KMS-11 (cell line): ENCODE results near the gene FBXO28.

ENCODE experiments used
- H2AFZ ChIP-seq: fragments of 200-600 bp; sonication (generic); 2 replicates; pipeline ENCODE4 v1.6.1; 2016; ENCODE audit warnings: antibody characterized with exemption, mixed run types, low read depth
- H3K27ac ChIP-seq: fragments of 200-600 bp; sonication (generic); 2 replicates; pipeline ENCODE4 v1.6.1; 2016; ENCODE audit warnings: mild to moderate bottlenecking, mixed run types
- H3K27me3 ChIP-seq: fragments of 200-600 bp; sonication (generic); 2 replicates; pipeline ENCODE4 v1.6.1; 2017; ENCODE audit warnings: mild to moderate bottlenecking, low read depth, mixed run types, moderate library complexity; ENCODE audit not compliant: insufficient read depth
- H3K36me3 ChIP-seq: fragments of 200-600 bp; sonication (generic); 2 replicates; pipeline ENCODE4 v1.6.1; 2017; ENCODE audit warnings: mild to moderate bottlenecking, mixed run types; ENCODE audit not compliant: insufficient read depth
- H3K4me1 ChIP-seq: fragments of 200-600 bp; sonication (generic); 2 replicates; pipeline ENCODE4 v1.6.1; 2016; ENCODE audit warnings: mild to moderate bottlenecking, low read depth, mixed run types; ENCODE audit not compliant: poor library complexity, severe bottlenecking
- H3K4me2 ChIP-seq: fragments of 200-600 bp; sonication (generic); 2 replicates; pipeline ENCODE4 v1.7.0; 2016; ENCODE audit warnings: mild to moderate bottlenecking, mixed run types
- H3K4me3 ChIP-seq: fragments of 200-600 bp; sonication (generic); IDR thresholded peaks from 2 replicates; pipeline ENCODE4 v1.6.1; 2017; ENCODE audit warnings: low read depth, low read length, mixed read lengths; ENCODE audit not compliant: insufficient read depth
- H3K79me2 ChIP-seq: fragments of 200-600 bp; sonication (generic); 2 replicates; pipeline ENCODE4 v1.6.1; 2016; ENCODE audit warnings: low read depth, mixed run types; ENCODE audit not compliant: insufficient read depth
- H3K9ac ChIP-seq: fragments of 200-600 bp; sonication (generic); 2 replicates; pipeline ENCODE4 v1.6.1; 2016; ENCODE audit warnings: mild to moderate bottlenecking, mixed run types
- H4K20me1 ChIP-seq: fragments of 200-600 bp; sonication (generic); 2 replicates; pipeline ENCODE4 v1.6.1; 2016; ENCODE audit warnings: mild to moderate bottlenecking, mixed run types; ENCODE audit not compliant: insufficient read depth
- CTCF ChIP-seq: fragments of 200-600 bp; sonication (generic); conservative IDR thresholded peaks from 2 replicates; pipeline ENCODE4 v1.6.1; 2017; ENCODE audit warnings: low read depth, mild to moderate bottlenecking, antibody characterized with exemption, low read length, moderate library complexity, mixed read lengths

FBXO28 gene

GRCh38 chr1:224113918-224114786, at the start of gene FBXO28:
Gene FBXO28 (plus strand): TSS chr1:224114111. CDS start chr1:224114130, 19 bp downstream.
- H3K4me3 ChIP-seq = peak within 1 kb of the TSS; percentile 98
- peaks cover 50% of the 10 kb centered on the region for H3K79me2 ChIP-seq
- peak within 1 kb of the TSS; percentile 79 for H3K4me2 ChIP-seq
- peaks cover 6% of the 10 kb centered on the region; the same call in 1 of the 2 replicates for H4K20me1 ChIP-seq
- H3K9ac ChIP-seq = peak within 1 kb of the TSS; percentile 91
- peaks cover 25% of the 10 kb centered on the region for H3K4me1 ChIP-seq
- H3K27ac ChIP-seq = peak within 1 kb of the TSS; percentile 71
- H2AFZ ChIP-seq = peak within 1 kb of the TSS; percentile 84
- no peak for TF ChIP-seq CTCF
- H3K27me3 ChIP-seq = no peaks in the 10 kb centered on the region
- H3K36me3 ChIP-seq = no peaks in the 10 kb centered on the region

- Histone ChIP-seq H3K36me3 (no peaks in the 10 kb centered on the region), H4K20me1 (no peaks in the 10 kb centered on the region), H3K4me2 (no peak overlapping the region), H3K27me3 (no peaks in the 10 kb centered on the region), H2AFZ (no peak overlapping the region), H3K27ac (no peak overlapping the region), H3K9ac (no peak overlapping the region), H3K4me1 (peaks cover 10% of the 10 kb centered on the region), H3K79me2 (no peaks in the 10 kb centered on the region), H3K4me3 (no peak overlapping the region)
- no peak for TF ChIP-seq CTCF
Observed at GRCh38 chr1:224064150-224064549, 49.8 kb upstream of the FBXO28 start.

GRCh38 chr1:224065455-224065854, 48.5 kb upstream of the FBXO28 start:
- no peaks in the 10 kb centered on the region for H3K36me3 ChIP-seq
- H3K4me1 ChIP-seq = peaks cover 10% of the 10 kb centered on the region
- no peaks in the 10 kb centered on the region for H3K79me2 ChIP-seq
- H2AFZ ChIP-seq = no peak overlapping the region
- no peak overlapping the region for H3K4me2 ChIP-seq
- no peaks in the 10 kb centered on the region for H4K20me1 ChIP-seq
- H3K27ac ChIP-seq = no peak overlapping the region
- no peak for TF ChIP-seq CTCF
- no peak overlapping the region for H3K9ac ChIP-seq
- H3K27me3 ChIP-seq = no peaks in the 10 kb centered on the region
- no peak overlapping the region for H3K4me3 ChIP-seq

GRCh38 chr1:224067207-224067606, 46.7 kb upstream of the FBXO28 start:
- H3K9ac ChIP-seq = no peak overlapping the region
- TF ChIP-seq CTCF = no peak
- H2AFZ ChIP-seq = no peak overlapping the region
- H3K36me3 ChIP-seq = no peaks in the 10 kb centered on the region
- no peak overlapping the region for H3K4me2 ChIP-seq
- H3K27ac ChIP-seq = no peak overlapping the region
- H3K4me1 ChIP-seq = peaks cover 10% of the 10 kb centered on the region
- H3K79me2 ChIP-seq = no peaks in the 10 kb centered on the region
- no peaks in the 10 kb centered on the region for H4K20me1 ChIP-seq
- H3K27me3 ChIP-seq = no peaks in the 10 kb centered on the region
- no peak overlapping the region for H3K4me3 ChIP-seq
